ENCODE measurements around the gene EGFR.

The EGFR gene

GRCh38 chr7:55077561-55078410 is 59.0 kb downstream of the EGFR start:
- TF ChIP-seq Cebpa-rat (IDR thresholded peaks at IDR 0.05): no peak
- H3K27me3 ChIP-seq: peaks cover 4 to 96% (median 13%) of the 10 kb centered on the region in 11 experiments; a peak in 20 of 22 replicates

GRCh38 chr7:55078465-55079372 is 59.9 kb downstream of the EGFR start:
- Histone ChIP-seq H3K36me3 (no peaks in the 10 kb centered on the region), H3K4me3 (no peak overlapping the region)

More at GRCh38 chr7:55077561-55078410, 59.0 kb downstream of the EGFR start:
- Histone ChIP-seq H3K4me2 (no peak overlapping the region), H3K36me3 (no peaks in the 10 kb centered on the region), H3K9ac (no peak overlapping the region), H3K9me3 (replicated peaks in 1 of 11) (no peaks in the 10 kb centered on the region), H4K20me1 (peaks cover 0 to 32% (median 0%) of the 10 kb centered on the region in 11 experiments; a peak in 4 of 22 replicates), H3K27ac (no peak overlapping the region), H3K4me1 (peaks cover 17 to 30% (median 28%) of the 10 kb centered on the region in 10 experiments; a peak in 19 of 20 replicates), H3K4me3 (no peak overlapping the region)

GRCh38 chr7:55080000-55080623 is 61.3 kb downstream of the EGFR start:
- H3K36me3 ChIP-seq: no peaks in the 10 kb centered on the region
- no peak for TF ChIP-seq Cebpa-rat (IDR thresholded peaks at IDR 0.05)
- no peak overlapping the region for H3K9ac ChIP-seq
- peaks cover 21 to 99% (median 33%) of the 10 kb centered on the region in 11 experiments for H3K27me3 ChIP-seq
- H3K9me3 ChIP-seq (replicated peaks in 1 of 11): no peaks in the 10 kb centered on the region
- no peak overlapping the region for H3K27ac ChIP-seq
- peaks cover 5 to 10% (median 8%) of the 10 kb centered on the region in 10 experiments for H3K4me1 ChIP-seq
- peaks cover 0 to 37% (median 0%) of the 10 kb centered on the region in 11 experiments; a peak in 6 of 22 replicates for H4K20me1 ChIP-seq
- H3K4me3 ChIP-seq: no peak overlapping the region
- H3K4me2 ChIP-seq: 0 out of 22 replicates have a peak overlapping the region, but pooled peaks of 1 of the 11 experiments have one; percentile 5

More at GRCh38 chr7:55078465-55079372, 59.9 kb downstream of the EGFR start:
- no peaks in the 10 kb centered on the region for H3K9me3 ChIP-seq (replicated peaks in 1 of 11)
- H4K20me1 ChIP-seq: peaks cover 0 to 33% (median 0%) of the 10 kb centered on the region in 11 experiments; a peak in 4 of 22 replicates
- H3K4me1 ChIP-seq: peaks cover 9 to 21% (median 20%) of the 10 kb centered on the region in 10 experiments; a peak in 19 of 20 replicates
- H3K9ac ChIP-seq: no peak overlapping the region
- no peak for TF ChIP-seq Cebpa-rat (IDR thresholded peaks at IDR 0.05)
- no peak overlapping the region for H3K27ac ChIP-seq
- H3K4me2 ChIP-seq: peak overlapping the region in 2 of 11 experiments; percentile 8 to 11; a peak in 2 of 22 replicates
- peaks cover 7 to 96% (median 19%) of the 10 kb centered on the region in 11 experiments for H3K27me3 ChIP-seq

GRCh38 chr7:55081068-55081467 is 62.3 kb downstream of the EGFR start:
- H3K4me3 ChIP-seq: no peak overlapping the region
- H4K20me1 ChIP-seq: peaks cover under 1 to 47% (median 4%) of the 10 kb centered on the region in 11 experiments; a peak in 17 of 22 replicates
- TF ChIP-seq Cebpa-rat (IDR thresholded peaks at IDR 0.05): no peak
- H3K4me2 ChIP-seq: no peak overlapping the region
- H3K9ac ChIP-seq: no peak overlapping the region
- H3K4me1 ChIP-seq: peaks cover 10 to 15% (median 12%) of the 10 kb centered on the region in 10 experiments
- H3K9me3 ChIP-seq (replicated peaks in 1 of 11): no peaks in the 10 kb centered on the region
- H3K27ac ChIP-seq: no peak overlapping the region
- H3K36me3 ChIP-seq: no peaks in the 10 kb centered on the region
- H3K27me3 ChIP-seq: peaks cover 26 to 100% (median 39%) of the 10 kb centered on the region in 11 experiments

GRCh38 chr7:55081472-55082227 is 62.8 kb downstream of the EGFR start:
- no peaks in the 10 kb centered on the region for H3K36me3 ChIP-seq
- H3K27ac ChIP-seq: no peak overlapping the region
- H3K27me3 ChIP-seq: peaks cover 26 to 96% (median 39%) of the 10 kb centered on the region in 11 experiments
- no peak overlapping the region for H3K4me3 ChIP-seq
- peaks cover 15 to 20% (median 17%) of the 10 kb centered on the region in 10 experiments for H3K4me1 ChIP-seq
- no peaks in the 10 kb centered on the region for H3K9me3 ChIP-seq (replicated peaks in 1 of 11)
- no peak overlapping the region for H3K9ac ChIP-seq
- peaks cover 4 to 53% (median 9%) of the 10 kb centered on the region in 11 experiments; a peak in 17 of 22 replicates for H4K20me1 ChIP-seq
- no peak for TF ChIP-seq Cebpa-rat (IDR thresholded peaks at IDR 0.05)
- H3K4me2 ChIP-seq: no peak overlapping the region

GRCh38 chr7:55082228-55082603 is 63.4 kb downstream of the EGFR start:
- Histone ChIP-seq H3K27ac (no peak overlapping the region), H3K36me3 (no peaks in the 10 kb centered on the region), H3K27me3 (peaks cover 26 to 90% (median 39%) of the 10 kb centered on the region in 11 experiments), H3K4me1 (peaks cover 20 to 26% (median 22%) of the 10 kb centered on the region in 10 experiments), H3K9ac (no peak overlapping the region), H3K4me2 (no peak overlapping the region), H3K9me3 (replicated peaks in 1 of 11) (no peaks in the 10 kb centered on the region), H3K4me3 (no peak overlapping the region), H4K20me1 (peaks cover 5 to 59% (median 14%) of the 10 kb centered on the region in 11 experiments; a peak in 17 of 22 replicates)
- no peak for TF ChIP-seq Cebpa-rat (IDR thresholded peaks at IDR 0.05)

- no peak overlapping the region for H3K4me2 ChIP-seq
- peaks cover 26 to 90% (median 43%) of the 10 kb centered on the region in 11 experiments for H3K27me3 ChIP-seq
- no peak overlapping the region for H3K9ac ChIP-seq
- H3K4me3 ChIP-seq: no peak overlapping the region
- H3K4me1 ChIP-seq: peaks cover 30 to 36% (median 32%) of the 10 kb centered on the region in 10 experiments
- no peak for TF ChIP-seq Cebpa-rat (IDR thresholded peaks at IDR 0.05)
- no peaks in the 10 kb centered on the region for H3K36me3 ChIP-seq
- H4K20me1 ChIP-seq: peaks cover 5 to 61% (median 21%) of the 10 kb centered on the region in 11 experiments; a peak in 17 of 22 replicates
- H3K9me3 ChIP-seq (replicated peaks in 1 of 11): no peaks in the 10 kb centered on the region
- H3K27ac ChIP-seq: no peak overlapping the region
Measured at GRCh38 chr7:55083206-55083605, 64.4 kb downstream of the EGFR start.

- no peaks in the 10 kb centered on the region for H3K9me3 ChIP-seq (replicated peaks in 1 of 11)
- TF ChIP-seq Cebpa-rat (IDR thresholded peaks at IDR 0.05): no peak
- peaks cover 31 to 90% (median 53%) of the 10 kb centered on the region in 11 experiments for H3K27me3 ChIP-seq
- no peaks in the 10 kb centered on the region for H3K36me3 ChIP-seq
- no peak overlapping the region for H3K9ac ChIP-seq
- H3K27ac ChIP-seq: no peak overlapping the region
- peaks cover 34 to 41% (median 36%) of the 10 kb centered on the region in 10 experiments for H3K4me1 ChIP-seq
- no peak overlapping the region for H3K4me2 ChIP-seq
- no peak overlapping the region for H3K4me3 ChIP-seq
- peaks cover 5 to 55% (median 19%) of the 10 kb centered on the region in 11 experiments; a peak in 17 of 22 replicates for H4K20me1 ChIP-seq
Measured at GRCh38 chr7:55084307-55084706, 65.5 kb downstream of the EGFR start.

Data from BLaER1 treated with 17β-estradiol and CSF1 and Interleukin-3, amounts not matched to agents 10 nM and 100 nM (cell line).